Germinal center (tissue), 1 donor: ENCODE measurements around the gene HOXA7.
A peak's percentile ranks its signal among the peaks of the same experiment; 100 is the strongest.

Experiments
- DNase-seq: peaks from one replicate; pipeline ENCODE4 v3.0.0; 2012; ENCODE audit warnings: mixed read lengths, low spot score

The HOXA7 gene

DNA sequence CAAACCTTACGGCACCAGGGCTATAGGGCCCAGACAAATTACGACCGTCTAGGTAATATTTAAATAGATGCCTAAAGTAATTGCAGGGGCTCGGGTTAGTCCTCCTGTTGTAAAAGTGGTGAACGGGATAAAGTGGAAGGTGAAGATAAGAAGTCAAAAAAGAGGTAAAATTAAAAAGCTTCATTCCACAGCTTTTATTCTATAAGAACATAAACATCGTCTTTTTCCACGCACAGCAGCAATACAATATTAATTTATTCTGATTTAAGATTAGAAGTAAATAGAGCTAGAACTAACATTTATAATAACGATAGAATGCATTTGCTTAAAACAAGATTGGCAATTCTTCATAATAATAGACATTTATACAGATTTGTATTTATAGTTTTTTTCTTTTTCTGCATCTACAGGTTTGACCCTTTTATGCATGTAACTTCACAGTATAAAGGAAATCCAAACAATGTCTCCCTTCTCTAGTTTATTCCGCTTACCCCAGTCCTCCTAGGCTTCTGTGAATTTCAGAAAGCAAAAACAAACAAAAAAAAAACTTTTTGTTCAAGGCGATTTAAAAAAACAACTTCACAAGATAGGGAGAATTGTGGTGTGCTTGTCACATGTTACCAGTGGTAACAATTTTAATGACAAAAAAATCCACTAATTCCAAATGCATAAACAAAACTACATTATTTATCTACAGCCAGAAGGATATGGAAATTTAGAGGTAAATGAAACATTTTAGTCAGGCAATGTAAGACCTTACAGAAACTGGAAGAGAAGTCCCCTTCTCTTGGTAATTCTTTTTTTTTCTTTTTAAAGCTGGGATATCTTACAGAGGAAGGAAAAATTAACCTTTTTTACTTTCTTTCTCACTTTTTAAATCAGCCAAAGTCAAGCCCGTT, 14.2 kb upstream of the HOXA7 start:
- DNase-seq = no peak

GRCh38 chr7:27169658-27170425, 13.4 kb upstream of the HOXA7 start:
- no peak for DNase-seq

DNA sequence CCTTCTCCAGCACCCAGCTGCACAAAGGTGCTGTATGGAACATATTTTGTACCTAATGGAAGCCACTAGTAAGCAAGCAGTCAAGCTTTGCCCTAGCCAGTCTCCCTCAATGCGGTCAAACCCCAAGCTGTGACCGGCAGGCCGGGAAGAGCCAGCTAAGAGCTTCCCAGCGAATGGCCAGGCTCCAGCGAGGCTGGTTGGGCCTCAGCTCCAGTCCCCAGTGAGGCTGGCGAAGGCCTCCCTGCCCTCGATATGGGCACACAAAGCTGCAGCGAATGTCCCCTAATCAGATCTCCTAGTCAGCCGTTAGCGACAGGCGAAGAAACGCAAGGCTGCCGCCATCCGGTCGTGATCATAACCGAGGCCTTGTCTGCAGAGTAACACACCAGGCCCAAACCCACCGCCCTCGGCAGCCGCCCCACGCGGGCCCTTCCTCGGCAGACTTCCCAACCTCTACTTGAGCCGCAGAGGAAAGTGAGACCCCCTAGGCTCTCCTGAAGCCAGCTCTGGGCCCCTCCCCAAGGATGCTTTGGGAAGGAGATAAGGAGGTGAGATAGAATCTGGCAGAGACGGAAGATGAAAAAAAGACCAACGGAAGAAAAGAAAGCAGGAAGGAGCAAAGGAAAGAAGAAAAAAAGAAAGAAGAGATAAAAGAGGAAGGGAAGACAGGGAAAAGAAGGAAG, 11.9 kb upstream of the HOXA7 start:
- no peak for DNase-seq

DNA sequence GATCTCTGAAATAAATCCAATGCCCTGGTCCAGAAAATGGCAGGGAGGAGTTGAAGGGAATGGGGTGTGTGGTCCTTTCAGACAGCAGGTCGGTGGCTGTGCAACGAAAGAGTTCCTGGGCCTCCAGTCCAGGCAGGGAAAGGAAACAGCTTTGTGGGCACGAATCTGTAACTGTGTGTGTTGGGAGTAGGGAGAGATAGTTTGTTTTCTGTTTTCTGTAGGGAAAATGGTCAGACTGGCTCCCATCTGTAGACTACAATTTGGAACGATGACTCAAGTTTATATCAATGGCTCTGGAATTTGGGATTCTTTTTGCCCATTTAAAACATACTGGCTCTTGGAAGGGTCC, 11.4 kb upstream of the HOXA7 start:
- no peak for DNase-seq

DNA sequence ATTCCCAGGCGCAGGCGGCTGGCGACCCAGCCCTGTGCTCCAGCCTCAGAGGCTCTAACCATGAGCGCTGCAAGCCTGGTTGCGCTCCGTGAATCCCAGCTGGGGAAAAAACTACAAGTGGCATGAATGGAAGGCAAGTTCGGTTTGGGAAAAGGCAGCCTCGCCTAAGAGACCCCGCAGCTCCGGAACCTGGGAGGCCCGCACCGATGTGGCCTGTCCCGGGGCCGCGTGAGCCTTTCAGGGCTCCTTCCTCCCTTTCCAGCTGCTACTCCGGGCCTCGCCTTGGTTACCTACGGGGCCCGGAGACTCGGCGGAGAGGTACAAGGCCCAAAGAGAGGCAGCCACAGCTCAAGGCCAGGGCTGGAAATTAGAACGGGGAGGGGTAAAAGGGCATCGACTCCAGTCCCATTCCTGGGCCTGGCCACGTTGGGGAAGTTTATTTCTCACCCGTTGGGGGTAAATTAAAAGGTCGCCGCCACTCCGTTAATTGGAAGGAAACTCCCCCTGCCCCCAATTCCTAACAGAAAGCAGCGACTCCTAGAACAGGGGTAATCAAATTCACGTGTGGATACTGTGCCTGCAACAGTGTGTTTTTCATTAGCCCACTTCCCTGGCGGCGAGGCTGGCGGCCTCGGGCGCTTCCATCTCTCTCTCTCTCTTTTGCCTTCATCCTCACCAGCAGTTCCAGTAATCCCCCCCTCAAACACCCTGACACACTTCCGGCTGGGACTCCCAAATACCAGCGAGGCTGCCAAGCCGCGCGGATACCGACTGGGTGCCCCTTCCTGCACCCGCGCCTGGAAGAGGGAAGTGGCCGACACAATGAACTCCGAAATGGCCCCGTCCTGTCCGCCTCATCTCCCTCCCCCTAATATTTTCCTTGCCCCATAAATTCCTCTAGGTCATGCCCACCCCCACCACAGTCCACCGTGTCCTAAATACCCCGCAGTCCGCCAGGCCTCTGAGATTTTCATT, 10.3 kb upstream of the HOXA7 start:
- DNase-seq = no peak

- no peak for DNase-seq
Observed at GRCh38 chr7:27165996-27166530, 9.6 kb upstream of the HOXA7 start.

DNA sequence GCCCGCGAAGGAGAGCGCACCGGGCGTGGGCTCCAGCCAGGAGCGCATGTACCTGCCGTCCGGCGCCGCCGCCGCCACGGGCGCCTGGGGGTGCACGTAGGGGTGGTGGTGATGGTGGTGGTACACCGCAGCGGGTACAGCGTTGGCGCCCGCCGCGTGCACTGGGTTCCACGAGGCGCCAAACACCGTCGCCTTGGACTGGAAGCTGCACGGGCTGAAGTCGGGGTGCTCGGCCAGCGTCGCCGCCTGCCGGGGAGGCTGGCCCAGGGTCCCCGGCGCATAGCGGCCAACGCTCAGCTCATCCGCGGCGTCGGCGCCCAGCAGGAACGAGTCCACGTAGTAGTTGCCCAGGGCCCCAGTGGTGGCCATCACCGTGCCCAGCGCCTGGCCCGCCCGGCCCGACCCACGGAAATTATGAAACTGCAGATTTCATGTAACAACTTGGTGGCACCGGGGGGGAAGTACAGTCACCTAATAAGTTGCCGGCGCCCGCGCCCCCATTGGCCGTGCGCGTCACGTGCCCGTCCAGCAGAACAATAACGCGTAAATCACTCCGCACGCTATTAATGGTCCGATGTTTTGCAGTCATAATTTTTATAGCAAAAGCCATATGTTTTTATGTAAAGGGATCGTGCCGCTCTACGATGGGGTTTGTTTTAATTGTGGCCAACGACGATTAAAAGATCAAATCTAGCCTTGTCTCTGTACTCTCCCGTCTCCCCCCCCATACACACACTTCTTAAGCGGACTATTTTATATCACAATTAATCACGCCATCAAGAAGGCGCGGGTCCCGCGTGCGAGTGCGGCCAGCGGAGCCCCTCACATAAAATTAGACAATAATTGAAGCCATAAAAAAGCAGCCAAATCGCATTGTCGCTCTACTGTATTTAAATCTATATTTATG, 8.9 kb upstream of the HOXA7 start, which contains the start of gene HOXA9:
Gene HOXA9 (minus strand): TSS at position 449 of the 907 bp plus-strand sequence. CDS start 80 bp downstream, at position 369.
- DNase-seq = no peak

GRCh38 chr7:27164367-27165088, 8.1 kb upstream of the HOXA7 start:
- no peak for DNase-seq

DNA sequence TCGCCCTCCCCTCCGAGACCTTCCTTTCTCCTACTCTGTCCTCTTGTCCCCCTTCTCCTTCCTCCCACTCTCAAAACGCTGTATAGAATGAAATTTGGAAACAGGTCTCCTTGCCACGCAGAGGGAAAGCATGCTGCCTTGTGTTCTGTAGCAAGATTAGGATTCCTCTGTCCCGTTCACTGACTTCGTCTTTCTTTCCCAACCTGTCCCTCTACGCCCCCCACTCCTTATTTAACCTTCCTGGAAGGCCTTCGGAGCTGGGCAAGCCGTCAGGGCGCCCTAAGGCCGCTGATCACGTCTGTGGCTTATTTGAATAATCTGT, 7.5 kb upstream of the HOXA7 start:
- DNase-seq = no peak

GRCh38 chr7:27163288-27164044, 7.0 kb upstream of the HOXA7 start:
- no peak for DNase-seq

- no peak for DNase-seq
Observed at GRCh38 chr7:27162561-27163287, 6.2 kb upstream of the HOXA7 start.

DNA sequence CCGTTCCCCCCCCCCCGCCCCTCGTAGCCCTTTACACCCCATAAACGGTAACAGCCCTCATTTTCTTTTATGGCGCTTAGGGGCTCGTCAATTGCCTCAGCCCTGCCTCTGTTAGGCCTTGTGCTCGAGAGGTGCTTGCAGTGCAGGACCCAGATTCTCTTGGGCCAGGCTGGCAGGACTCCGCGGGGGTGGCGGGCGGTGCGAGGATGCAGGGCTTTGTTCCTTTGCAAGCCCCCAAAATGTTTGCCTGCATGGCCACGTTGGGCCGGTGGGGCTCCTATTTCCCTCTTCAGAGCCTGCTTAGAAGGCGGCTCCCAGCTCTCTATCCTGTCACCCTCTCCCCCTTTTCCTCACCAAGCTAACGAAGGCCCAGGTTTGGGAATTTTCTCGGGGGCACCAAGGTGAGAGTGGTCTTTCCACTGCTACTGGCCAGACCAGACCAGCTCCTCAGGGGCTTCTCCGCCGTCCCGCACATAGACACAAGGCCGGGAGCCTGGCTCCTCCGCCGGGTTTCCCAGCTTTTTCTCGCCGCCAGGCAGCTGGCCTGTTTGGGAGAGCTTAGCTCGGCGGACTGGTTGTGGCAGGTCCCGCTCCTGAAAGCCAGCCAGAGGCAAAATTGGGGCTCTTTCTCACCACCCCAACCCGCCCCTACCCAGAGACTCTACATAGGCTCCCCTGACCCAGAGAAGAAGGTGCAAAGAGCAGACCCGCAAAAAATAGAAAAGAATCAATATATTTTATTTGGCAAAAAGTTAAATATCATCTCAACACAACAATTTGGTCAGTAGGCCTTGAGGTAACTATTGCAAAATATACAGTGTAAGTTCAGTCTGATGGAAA, 5.5 kb upstream of the HOXA7 start:
- DNase-seq = no peak

DNA sequence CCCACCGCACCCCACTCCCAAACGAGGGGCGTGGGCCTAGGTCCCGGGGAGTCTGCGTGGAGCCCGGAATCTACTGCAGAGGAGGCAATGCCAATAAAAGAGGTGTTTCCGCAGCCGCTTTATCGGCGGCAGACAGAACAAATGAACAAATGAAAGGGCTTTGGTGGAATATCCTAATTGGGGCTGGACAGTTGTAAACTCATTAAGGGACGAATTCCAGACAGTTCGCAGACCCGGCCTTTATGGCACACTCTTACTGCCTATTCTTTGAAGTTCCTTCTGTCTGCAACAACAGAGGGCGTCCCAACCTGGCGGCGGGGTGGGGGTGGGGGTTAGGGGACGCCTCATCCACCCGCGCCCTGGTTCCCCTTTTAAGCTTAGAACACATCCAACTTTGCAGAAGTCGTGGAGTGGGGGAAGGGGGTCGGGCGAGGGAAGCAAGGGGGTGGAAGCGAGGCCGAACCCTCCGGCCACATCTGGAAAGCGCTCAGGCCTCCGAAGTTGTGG, 4.8 kb upstream of the HOXA7 start:
- no peak for DNase-seq

DNA sequence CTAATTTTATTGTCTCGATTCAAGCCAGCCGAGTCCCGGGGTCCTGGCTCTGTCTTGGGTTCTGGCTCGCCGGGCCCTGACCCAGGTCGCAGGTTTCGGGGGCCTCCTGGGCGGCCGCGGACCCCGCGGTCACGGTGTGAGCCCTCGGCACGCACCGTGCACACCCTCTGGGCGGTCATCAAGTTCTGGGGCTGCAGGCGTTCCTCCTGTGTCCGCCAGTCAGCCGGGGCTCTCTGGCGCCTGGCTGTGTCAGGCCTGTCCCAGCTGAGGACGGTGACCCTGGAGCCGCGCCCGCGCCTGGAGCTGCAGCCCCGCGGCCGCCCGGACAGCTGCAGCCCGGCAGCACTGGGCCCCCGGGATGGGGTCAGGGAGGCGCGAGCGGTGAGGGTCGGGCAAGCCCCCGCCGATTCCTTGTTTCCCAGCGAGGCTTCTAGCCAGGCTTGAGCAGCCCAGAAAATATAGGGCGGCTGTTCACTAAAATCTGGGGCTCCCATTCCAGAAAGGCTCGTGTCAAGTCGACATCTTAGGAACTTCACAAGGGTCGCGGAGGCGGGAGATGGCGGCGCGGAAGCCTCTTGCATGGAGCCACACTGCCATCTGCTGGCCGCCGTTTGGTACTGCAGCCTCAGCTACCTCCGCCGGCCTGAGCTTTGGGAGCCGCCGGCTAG, 4.2 kb upstream of the HOXA7 start:
- DNase-seq = peak; percentile 81

DNA sequence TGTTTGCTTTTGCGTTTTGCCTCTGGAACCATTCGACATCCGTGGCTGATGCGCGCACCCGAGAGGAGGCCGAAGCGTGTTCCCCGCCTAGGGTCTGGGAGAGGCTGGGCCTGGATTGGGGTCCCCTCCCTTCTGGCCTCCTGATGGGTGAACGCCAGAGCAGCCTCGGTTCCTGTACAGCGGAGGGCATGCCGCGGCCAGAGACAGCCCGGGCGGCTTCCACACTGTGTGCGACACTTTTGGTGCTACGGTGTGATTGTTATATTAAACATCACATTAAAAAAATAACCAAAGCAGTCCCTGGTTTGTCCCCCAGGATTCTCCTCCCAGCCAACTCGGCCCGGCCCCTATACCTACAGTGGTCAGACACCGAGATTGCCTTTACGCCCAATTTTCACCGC, 3.7 kb upstream of the HOXA7 start:
- no peak for DNase-seq
